Left kidney (tissue), 8 donors: ENCODE results near the gene ZNF157. TPM values are rescaled to one million over a fixed set of nuclear protein-coding genes. Genes with fewer than 3 reads are reported as not detected.
"Not testable (repeated sequence)": the region's sequence is repeated elsewhere in the genome, so short reads cannot be mapped to it uniquely, and the experiment has no call there.

Source experiments
- DNase-seq: peaks from one replicate; pipeline ENCODE4 v3.0.0-alpha.2; 2013
- long read RNA-seq, 8 donors: transcript quantifications; one replicate each; lab custom pipeline, GENCODE V29; 2026
- polyA plus RNA-seq: library from polyadenylated mRNA; unstranded; fragments of 120-200 nt; gene quantifications from one replicate; pipeline ENCODE4 v1.2.1, GENCODE V29; 2013; ENCODE audit not compliant: insufficient read length

The ZNF157 gene
- 1.6 TPM for polyA plus RNA-seq
- long read RNA-seq, donor 1, result 0 reads
- long read RNA-seq, donor 2, result 0 reads
- long read RNA-seq, donor 3, result 0 reads
- long read RNA-seq, donor 4, result 0 reads
- long read RNA-seq, donor 5, result 0 reads
- long read RNA-seq, donor 6, result 0 reads
- long read RNA-seq, donor 7, result 0 reads
- long read RNA-seq, donor 8, result 0 reads

- no peak for DNase-seq
These were observed at the start of gene ZNF157 for GRCh38 chrX:47370278-47370677. Gene ZNF157, plus strand, starts transcription at chrX:47370578. Its CDS starts 91 bp downstream, at chrX:47370669.

GRCh38 chrX:47321386-47321785 is 49.0 kb upstream of the ZNF157 start:
- DNase-seq, result peak; percentile 66

- no peak for DNase-seq
These were observed 48.5 kb upstream of the ZNF157 start for GRCh38 chrX:47321823-47322371.

GRCh38 chrX:47327902-47328301 is 42.5 kb upstream of the ZNF157 start:
- DNase-seq, result no peak

- DNase-seq, result not testable (repeated sequence)
These were observed 37.6 kb upstream of the ZNF157 start for GRCh38 chrX:47332729-47333128.

GRCh38 chrX:47351706-47352105 is 18.7 kb upstream of the ZNF157 start:
- no peak for DNase-seq

- DNase-seq, result no peak
These were observed 11.9 kb upstream of the ZNF157 start for GRCh38 chrX:47358387-47359065.

GRCh38 chrX:47360423-47361179 is 9.8 kb upstream of the ZNF157 start:
- DNase-seq, result no peak

- peak; percentile 89 for DNase-seq
These were observed 8.6 kb upstream of the ZNF157 start for GRCh38 chrX:47361538-47362511.

GRCh38 chrX:47366041-47366722 is 4.2 kb upstream of the ZNF157 start:
- DNase-seq, result peak; percentile 73

GRCh38 chrX:47373198-47373597 is 2.8 kb downstream of the ZNF157 start:
- DNase-seq, result no peak

- no peak for DNase-seq
These were observed 9.9 kb downstream of the ZNF157 start for GRCh38 chrX:47380268-47380667.

- DNase-seq, result not testable (repeated sequence)
These were observed 10.5 kb downstream of the ZNF157 start for GRCh38 chrX:47380837-47381236.

GRCh38 chrX:47384502-47384901 is 14.1 kb downstream of the ZNF157 start:
- DNase-seq, result peak; percentile 72

- no peak for DNase-seq
These were observed 20.4 kb downstream of the ZNF157 start for GRCh38 chrX:47390780-47391179.

- DNase-seq, result no peak
These were observed 42.8 kb downstream of the ZNF157 start for GRCh38 chrX:47413179-47413594.

GRCh38 chrX:47420265-47420664 is 49.9 kb downstream of the ZNF157 start:
- DNase-seq, result no peak

GRCh38 chrX:47420962-47421361 is 50.6 kb downstream of the ZNF157 start:
- DNase-seq, result no peak

GRCh38 chrX:47422444-47422843 is 52.1 kb downstream of the ZNF157 start:
- no peak for DNase-seq

GRCh38 chrX:47430925-47431324 is 60.5 kb downstream of the ZNF157 start:
- no peak for DNase-seq

GRCh38 chrX:47446431-47446830 is 76.1 kb downstream of the ZNF157 start:
- DNase-seq, result no peak
